CD14-positive monocyte (primary cell): ENCODE data around the gene EPHB2. TPM values are rescaled to one million over a fixed set of nuclear protein-coding genes. Genes with fewer than 3 reads are reported as not detected.

Source experiments
- DNase-seq, 3 donors: peaks; one replicate each; pipeline ENCODE4 v3.0.0-alpha.2; 2011 to 2022
- H2AFZ ChIP-seq: 2 replicates; pipeline ENCODE4 v1.6.0; 2012; ENCODE audit warnings: mild to moderate bottlenecking, low read depth, low read length, inconsistent platforms; ENCODE audit not compliant: insufficient read depth, poor library complexity, severe bottlenecking
- H3K27ac ChIP-seq, 2 donors: 1 replicate in 1 of 2; 2 replicates in 1 of 2; pipeline ENCODE4 v1.5.1; 2012 to 2013; ENCODE audit warnings: low read length in 2 of 2, control low read depth in 1 of 2, inconsistent platforms in 1 of 2, low read depth in 1 of 2, mild to moderate bottlenecking in 1 of 2
- H3K27me3 ChIP-seq, 2 donors: one replicate each; pipeline versions ENCODE4 v1.6.0 to v1.6.1; 2011 to 2013; ENCODE audit warnings: low read length in 2 of 2; ENCODE audit not compliant: control insufficient read depth in 2 of 2, insufficient read depth in 2 of 2
- H3K36me3 ChIP-seq, 2 donors: replicated peaks in 1 of 2; 1 replicate in 1 of 2; 2 replicates in 1 of 2; pipeline versions ENCODE4 v1.5.1 to v1.6.1; 2012 to 2013; ENCODE audit warnings: low read length in 2 of 2, control low read depth in 1 of 2, inconsistent platforms in 1 of 2, mild to moderate bottlenecking in 1 of 2; ENCODE audit not compliant: insufficient read depth in 2 of 2, control insufficient read depth in 1 of 2
- H3K4me1 ChIP-seq, 2 donors: 1 replicate in 1 of 2; 2 replicates in 1 of 2; pipeline versions ENCODE4 v1.5.1 to v1.6.1; 2012 to 2013; ENCODE audit warnings: low read length in 2 of 2, control low read depth in 1 of 2, inconsistent platforms in 1 of 2, mild to moderate bottlenecking in 1 of 2, moderate library complexity in 1 of 2; ENCODE audit not compliant: insufficient read depth in 2 of 2, control insufficient read depth in 1 of 2
- H3K4me2 ChIP-seq: replicated peaks from 2 replicates; pipeline ENCODE3; 2012; ENCODE audit warnings: low read length, moderate library complexity, mild to moderate bottlenecking; ENCODE audit not compliant: poor library complexity, severe bottlenecking; ENCODE audit errors: extremely low read depth
- H3K4me3 ChIP-seq, 3 experiments: fragments of 200-600 bp in 1 of 3; sonication (generic) in 1 of 3; replicated peaks in 1 of 3; 1 replicate in 2 of 3; 2 replicates in 1 of 3; pipeline ENCODE4 v1.5.1; 2011 to 2013; ENCODE audit warnings: low read length in 3 of 3, mild to moderate bottlenecking in 3 of 3, control low read depth in 2 of 3, low read depth in 2 of 3, inconsistent platforms in 1 of 3, moderate library complexity in 1 of 3
- H3K79me2 ChIP-seq: 2 replicates; pipeline ENCODE4 v1.6.0; 2012; ENCODE audit warnings: mild to moderate bottlenecking, control low read depth, inconsistent platforms, low read length, moderate library complexity; ENCODE audit not compliant: insufficient read depth
- H3K9ac ChIP-seq: 2 replicates; pipeline ENCODE4 v1.6.0; 2017; ENCODE audit warnings: low read length, mild to moderate bottlenecking; ENCODE audit not compliant: insufficient read depth, poor library complexity, severe bottlenecking
- H3K9me3 ChIP-seq, 2 donors: replicated peaks in 1 of 2; 1 replicate in 1 of 2; 2 replicates in 1 of 2; pipeline versions ENCODE4 v1.5.1 to v1.6.1; 2012 to 2013; ENCODE audit warnings: low read length in 2 of 2, control low read depth in 1 of 2; ENCODE audit not compliant: control insufficient read depth in 1 of 2, insufficient read depth in 1 of 2
- H4K20me1 ChIP-seq: 2 replicates; pipeline ENCODE4 v1.6.0; 2012; ENCODE audit warnings: mild to moderate bottlenecking, low read length, control low read depth, moderate library complexity; ENCODE audit not compliant: insufficient read depth
- H3K27ac Mint-ChIP-seq, 7 donors: one replicate each; pipeline ENCODE4 v1.8.0; 2020; ENCODE audit warnings: mild to moderate bottlenecking in 7 of 7, mixed read lengths in 7 of 7, moderate library complexity in 6 of 7, inconsistent platforms in 2 of 7
- H3K27me3 Mint-ChIP-seq, 3 donors: one replicate each; pipeline ENCODE4 v1.8.0; 2021 to 2022; ENCODE audit warnings: low read depth in 3 of 3, mild to moderate bottlenecking in 3 of 3, mixed read lengths in 3 of 3, moderate library complexity in 3 of 3, inconsistent platforms in 1 of 3
- H3K36me3 Mint-ChIP-seq, 2 donors: one replicate each; pipeline ENCODE4 v1.8.0; 2020; ENCODE audit warnings: mixed read lengths in 2 of 2, inconsistent platforms in 1 of 2, mild to moderate bottlenecking in 1 of 2
- H3K4me1 Mint-ChIP-seq: one replicate; pipeline ENCODE4 v1.8.0; 2020; ENCODE audit warnings: mild to moderate bottlenecking, mixed read lengths
- H3K4me3 Mint-ChIP-seq, 2 donors: one replicate each; pipeline ENCODE4 v1.8.0; 2020; ENCODE audit warnings: mild to moderate bottlenecking in 2 of 2, mixed read lengths in 2 of 2, moderate library complexity in 1 of 2
- H3K9me3 Mint-ChIP-seq, 7 donors: one replicate each; pipeline ENCODE4 v1.8.0; 2020 to 2022; ENCODE audit warnings: mixed read lengths in 7 of 7, mild to moderate bottlenecking in 6 of 7, moderate library complexity in 6 of 7, inconsistent platforms in 2 of 7
- CTCF ChIP-seq: fragments of 200-600 bp; IDR thresholded peaks from one replicate; pipeline ENCODE4 v1.8.0; 2022; ENCODE audit warnings: antibody characterized with exemption, mild to moderate bottlenecking
- WGBS: methylation state at CpG from one replicate; pipeline ENCODE4 v1.1.5; 2013; ENCODE audit warnings: missing lambda C conversion rate; ENCODE audit not compliant: insufficient coverage; 5-methylcytosine and 5-hydroxymethylcytosine counted together
- intact Hi-C, 2 donors: fragments of 100-400 bp; cut with micrococcal nuclease; formaldehyde crosslinking; loops; one replicate each; pipeline versions ENCODE4 v1.15.0 to v1.15.1; 2023
- polyA plus RNA-seq, 3 donors: library from polyadenylated mRNA; depleted of rRNA in 1 of 3; unstranded in 2 of 3; stranded (reverse) in 1 of 3; fragments of 300-500 nt in 2 of 3; fragments of >200 nt in 1 of 3; fragmentation: Illumina TruSeq in 2 of 3; gene quantifications; 1 replicate in 2 of 3; 2 replicates in 1 of 3; pipeline ENCODE4 v1.2.3, GENCODE V29; 2012 to 2021

The EPHB2 gene
- polyA plus RNA-seq, 3 donors, result 2.9 to 5.6 (median 3.4) TPM

DNA sequence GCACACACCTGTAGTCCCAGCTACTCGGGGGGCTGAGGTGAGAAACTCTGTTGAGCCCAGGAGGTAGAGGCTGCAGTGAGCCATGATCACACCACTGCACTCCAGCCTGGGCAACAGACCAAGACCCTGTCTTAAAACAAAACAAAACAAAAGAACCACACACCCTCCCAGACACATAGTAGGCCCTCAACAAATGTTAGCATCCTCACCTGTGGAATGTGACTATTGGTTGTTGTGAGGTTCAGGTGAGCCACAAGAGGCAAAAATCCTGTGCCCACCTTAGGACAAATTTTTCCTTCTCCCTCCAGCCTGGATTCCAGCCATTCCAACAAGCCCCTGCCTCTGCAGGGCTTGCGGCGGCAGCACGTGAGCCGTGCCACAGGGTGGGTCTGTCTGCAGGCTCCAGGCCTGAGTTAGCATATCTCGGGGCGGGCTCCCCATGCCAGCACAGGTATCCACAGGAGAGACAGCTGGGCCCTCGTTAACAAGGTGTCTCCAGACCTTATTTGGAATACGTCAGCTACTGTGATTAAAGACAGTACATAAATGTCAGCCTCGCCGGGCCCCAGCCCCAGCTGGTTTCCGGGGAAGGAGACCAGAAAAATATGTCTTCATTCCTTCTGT, 40.2 kb upstream of the EPHB2 start:
- H3K4me3 ChIP-seq, result no peak overlapping the region
- H3K79me2 ChIP-seq, result no peaks in the 10 kb centered on the region
- H3K36me3 ChIP-seq, result no peaks in the 10 kb centered on the region
- H3K27ac Mint-ChIP-seq, result no peak overlapping the region
- H3K9me3 ChIP-seq, result no peaks in the 10 kb centered on the region
- no peaks in the 10 kb centered on the region for H4K20me1 ChIP-seq
- H3K27ac ChIP-seq, result no peak overlapping the region
- no peak overlapping the region for H2AFZ ChIP-seq
- H3K27me3 Mint-ChIP-seq, result peaks cover 8 to 16% (median 9%) of the 10 kb centered on the region in 3 donors
- no peaks in the 10 kb centered on the region for H3K4me1 Mint-ChIP-seq
- H3K9me3 Mint-ChIP-seq, result peaks cover 0 to 4% (median 0%) of the 10 kb centered on the region in 7 donors
- 69% methylated on average over 12 of the region's 12 CpGs for WGBS
- H3K36me3 Mint-ChIP-seq, result no peaks in the 10 kb centered on the region
- H3K4me3 Mint-ChIP-seq, result no peak overlapping the region
- peaks cover 2% of the 10 kb centered on the region in 2 donors for H3K27me3 ChIP-seq
- no peak for DNase-seq
- no peak overlapping the region for H3K4me2 ChIP-seq
- intact Hi-C loops, result no loop called here
- no peak overlapping the region for H3K9ac ChIP-seq
- H3K4me1 ChIP-seq, result no peaks in the 10 kb centered on the region
- TF ChIP-seq CTCF, result no peak

- H3K27ac ChIP-seq, result no peak overlapping the region
- no peaks in the 10 kb centered on the region for H3K4me1 ChIP-seq
- no peak for DNase-seq
- Mint-ChIP-seq H3K4me3 (no peak overlapping the region), H3K9me3 (peaks cover 0 to 4% (median 0%) of the 10 kb centered on the region in 7 donors), H3K27me3 (peaks cover 6 to 16% (median 10%) of the 10 kb centered on the region in 3 donors), H3K36me3 (no peaks in the 10 kb centered on the region), H3K4me1 (no peaks in the 10 kb centered on the region), H3K27ac (peak overlapping the region in 1 of 7 donors; percentile 32)
- H3K79me2 ChIP-seq, result no peaks in the 10 kb centered on the region
- intact Hi-C loops, result no loop called here
- no peak overlapping the region for H2AFZ ChIP-seq
- 95% methylated on average over 4 of the region's 4 CpGs for WGBS
- no peak overlapping the region for H3K4me3 ChIP-seq
- no peaks in the 10 kb centered on the region for H3K9me3 ChIP-seq
- H3K27me3 ChIP-seq, result peaks cover 2% of the 10 kb centered on the region in 2 donors
- no peaks in the 10 kb centered on the region for H4K20me1 ChIP-seq
- H3K9ac ChIP-seq, result no peak overlapping the region
- H3K36me3 ChIP-seq, result no peaks in the 10 kb centered on the region
- H3K4me2 ChIP-seq, result no peak overlapping the region
- no peak for TF ChIP-seq CTCF
Observed at GRCh38 chr1:22671999-22672398, 38.6 kb upstream of the EPHB2 start.
